Endothelial cell of umbilical vein (primary cell): ENCODE data around the gene TRAF7. TPM values are rescaled to one million over a fixed set of nuclear protein-coding genes. Genes with fewer than 3 reads are reported as not detected.
A peak's percentile ranks its signal among the peaks of the same experiment; 100 is the strongest.

Experiments used
- BruUV-seq: library from RNA; stranded (reverse); fragments of 400-500 nt; replicated peaks from 2 replicates; lab custom pipeline; 2021; lab: Mats Ljungman, UMichigan
- CTCF ChIA-PET: fragments of 300-600, 350-600 bp; sonication (Branson Sonifier 250); formaldehyde crosslinking; loops from one replicate; lab custom pipeline; 2021; ENCODE audit warnings: antibody characterized with exemption, inconsistent platforms; lab: Charles Lee
- POLR2A ChIA-PET: fragments of 300-600, 350-600 bp; sonication (Branson Sonifier 250); formaldehyde crosslinking; loops from one replicate; lab custom pipeline; 2021; ENCODE audit warnings: antibody characterized with exemption, inconsistent platforms; lab: Charles Lee
- DNase-seq: peaks from one replicate; pipeline ENCODE4 v3.0.0-alpha.2; 2011; ENCODE audit warnings: low read depth, low spot score
- FAIRE-seq: peaks from 2 replicates; lab custom pipeline; 2011; peaks lifted over from hg19 to GRCh38; lab: Jason Lieb, UNC
- H2AFZ ChIP-seq: 2 replicates; pipeline ENCODE4 v1.6.0; 2012; ENCODE audit warnings: low read depth, low read length, control low read depth, inconsistent platforms
- H3K27ac ChIP-seq: 2 replicates; pipeline ENCODE4 v1.5.1; 2011; ENCODE audit warnings: low read depth, mild to moderate bottlenecking, control low read depth, low read length, moderate library complexity; ENCODE audit not compliant: insufficient read depth
- H3K27me3 ChIP-seq, 2 experiments: 2 replicates each; pipeline versions ENCODE4 v1.6.0 to v1.6.1; 2011; ENCODE audit warnings: low read length in 2 of 2, mixed read lengths in 1 of 2; ENCODE audit not compliant: control insufficient read depth in 2 of 2, insufficient read depth in 2 of 2
- H3K36me3 ChIP-seq, 2 experiments: 2 replicates in 1 of 2; 3 replicates in 1 of 2; pipeline ENCODE4 v1.5.1; 2011; ENCODE audit warnings: low read length in 2 of 2, mild to moderate bottlenecking in 1 of 2, moderate library complexity in 1 of 2; ENCODE audit not compliant: control insufficient read depth in 2 of 2, insufficient read depth in 2 of 2; ENCODE audit errors: extremely low read depth in 1 of 2
- H3K4me1 ChIP-seq: 3 replicates; pipeline ENCODE4 v1.5.1; 2011; ENCODE audit warnings: mild to moderate bottlenecking, low read length; ENCODE audit not compliant: control insufficient read depth, insufficient read depth; ENCODE audit errors: extremely low read depth
- H3K4me2 ChIP-seq: 2 replicates; pipeline ENCODE4 v1.6.1; 2011; ENCODE audit warnings: low read length, control low read depth, mixed read lengths; ENCODE audit not compliant: insufficient read depth
- H3K4me3 ChIP-seq, 3 experiments: fragments of 200-600 bp in 1 of 3; sonication (generic), shearing (Covaris generic) in 1 of 3; replicated peaks in 1 of 3; 2 replicates each; pipeline ENCODE4 v1.5.1; 2011 to 2016; ENCODE audit warnings: control low read depth in 3 of 3, low read length in 3 of 3, mild to moderate bottlenecking in 2 of 3, inconsistent platforms in 1 of 3, low read depth in 1 of 3, moderate library complexity in 1 of 3; ENCODE audit not compliant: insufficient read depth in 1 of 3
- H3K79me2 ChIP-seq: 2 replicates; pipeline ENCODE4 v1.6.0; 2012; ENCODE audit warnings: low read length, inconsistent platforms; ENCODE audit not compliant: control insufficient read depth, insufficient read depth
- H3K9ac ChIP-seq: replicated peaks from 2 replicates; pipeline ENCODE3; 2011; ENCODE audit warnings: low read length, control low read depth; ENCODE audit not compliant: insufficient read depth; ENCODE audit errors: extremely low read depth
- H3K9me1 ChIP-seq: replicated peaks from 3 replicates; pipeline ENCODE4 v1.6.0; 2011; ENCODE audit warnings: mild to moderate bottlenecking, low read length; ENCODE audit not compliant: control insufficient read depth, insufficient read depth; ENCODE audit errors: extremely low read depth
- H3K9me3 ChIP-seq: replicated peaks from 2 replicates; pipeline ENCODE4 v1.5.1; 2012; ENCODE audit warnings: low read length, inconsistent platforms; ENCODE audit not compliant: control insufficient read depth, insufficient read depth
- H4K20me1 ChIP-seq: replicated peaks from 2 replicates; pipeline ENCODE3; 2011; ENCODE audit warnings: mild to moderate bottlenecking, low read length; ENCODE audit not compliant: control insufficient read depth, insufficient read depth; ENCODE audit errors: extremely low read depth
- EZH2 ChIP-seq: IDR thresholded peaks from 2 replicates; pipeline ENCODE4 v1.6.1; 2012; ENCODE audit warnings: borderline replicate concordance, low read depth, mild to moderate bottlenecking, moderate library complexity, low read length, inconsistent platforms; ENCODE audit not compliant: severe bottlenecking
- FOS ChIP-seq: IDR thresholded peaks from 2 replicates; pipeline ENCODE4 v1.6.1; 2011; ENCODE audit warnings: mild to moderate bottlenecking, low read length, moderate library complexity, borderline replicate concordance; ENCODE audit not compliant: insufficient read depth
- GATA2 ChIP-seq: IDR thresholded peaks from 2 replicates; pipeline ENCODE4 v1.7.0; 2011; ENCODE audit warnings: low read depth, mild to moderate bottlenecking, moderate library complexity, mixed read lengths, low read length; ENCODE audit not compliant: insufficient read length, insufficient read depth
- JUN ChIP-seq: IDR thresholded peaks from 2 replicates; pipeline ENCODE4 v1.6.1; 2011; ENCODE audit warnings: borderline replicate concordance, low read depth; ENCODE audit not compliant: insufficient read length, insufficient read depth
- MAX ChIP-seq: IDR thresholded peaks from 2 replicates; pipeline ENCODE4 v1.6.1; 2011; ENCODE audit not compliant: insufficient read depth, insufficient read length
- MYC ChIP-seq: IDR thresholded peaks from one replicate; pipeline ENCODE4 v1.6.1; 2011; ENCODE audit warnings: mild to moderate bottlenecking, low read depth, low read length
- POLR2A ChIP-seq: IDR thresholded peaks from 2 replicates; pipeline ENCODE4 v1.6.1; 2012; ENCODE audit warnings: low read depth, mild to moderate bottlenecking, control low read depth, low read length
- POLR2AphosphoS5 ChIP-seq: IDR thresholded peaks from 2 replicates; pipeline ENCODE4 v1.6.1; 2012; ENCODE audit warnings: low read depth, mild to moderate bottlenecking, control low read depth, low read length, moderate library complexity; ENCODE audit not compliant: insufficient read depth
- dilution Hi-C: fragments of 300-500 bp; cut with MboI; formaldehyde crosslinking; loops from one replicate; pipeline ENCODE4 v1.15.0; 2019; ENCODE audit warnings: low sequenced_read_pairs; ENCODE audit not compliant: extremely low pct_ligation_motif_present
- intact Hi-C: fragments of 100-400 bp; cut with micrococcal nuclease; formaldehyde crosslinking; loops from one replicate; pipeline ENCODE4 v1.10.0; 2022
- microRNA counts: library from miRNA; unstranded; fragments of <30 nt; microRNA quantifications from one replicate; lab custom pipeline; 2016
- microRNA-seq: library from miRNA; unstranded; fragments of <30 nt; microRNA quantifications from one replicate; pipeline ENCODE4 v1.2.0, GENCODE V29; 2021; ENCODE audit warnings: borderline number of aligned reads, borderline replicate concordance
- polyA plus RNA-seq, 4 experiments: library from polyadenylated mRNA; depleted of rRNA in 3 of 4; stranded (reverse) in 3 of 4; unstranded in 1 of 4; fragments of >200 nt; gene quantifications; 2 replicates each; pipeline versions ENCODE4 v1.2.1 to v1.2.3, GENCODE V29; 2011 to 2012; ENCODE audit warnings: missing spikeins in 1 of 4
- small RNA-seq: library from RNA; depleted of rRNA; stranded (forward); fragments of <200 nt; gene quantifications from one replicate; pipeline ENCODE3, GENCODE V24; 2012; ENCODE audit warnings: low replicate concordance, low read depth; ENCODE audit not compliant: insufficient read depth, insufficient read length
- total RNA-seq: library from RNA; stranded (reverse); gene quantifications from 2 replicates; pipeline ENCODE4 v1.2.3, GENCODE V29; 2021
- TF ChIP-seq, protein P1 (sequence below), 2 donors: IDR thresholded peaks; 1 replicate in 1 of 2; 2 replicates in 1 of 2; pipeline ENCODE4 v1.5.1; 2011; ENCODE audit warnings: low read length in 2 of 2, mild to moderate bottlenecking in 2 of 2, moderate library complexity in 2 of 2, control low read depth in 1 of 2, inconsistent platforms in 1 of 2, low read depth in 1 of 2; ENCODE audit not compliant: insufficient read depth in 1 of 2; ENCODE audit errors: extremely low read depth in 1 of 2

Gene TRAF7
- total and polyA plus RNA-seq, 2 donors (not counting 3 experiments of a cell fraction or from before 2014, with no cell fraction given), result 141 to 175 TPM

GRCh38 chr16:2226918-2227317 lies 71.3 kb downstream of the TRAF7 start:
- no peak overlapping the region for H3K4me3 ChIP-seq
- CTCF ChIA-PET, result interaction anchor here (2.5 kb wide), 1 partner anchor 24 kb away, joined by 7 read pairs; the partner anchor contains the start of gene ECI1
- peaks cover 36% of the 10 kb centered on the region for H3K79me2 ChIP-seq
- H3K9me3 ChIP-seq, result no peaks in the 10 kb centered on the region
- no peaks in the 10 kb centered on the region for H4K20me1 ChIP-seq
- POLR2A ChIA-PET, result no interaction called here
- no TSS peak for BruUV-seq
- no peak overlapping the region for H2AFZ ChIP-seq
- peaks cover 7% of the 10 kb centered on the region for H3K4me1 ChIP-seq
- no peak for TF ChIP-seq MAX
- TF ChIP-seq EZH2, result no peak
- TF ChIP-seq, protein P1, sequence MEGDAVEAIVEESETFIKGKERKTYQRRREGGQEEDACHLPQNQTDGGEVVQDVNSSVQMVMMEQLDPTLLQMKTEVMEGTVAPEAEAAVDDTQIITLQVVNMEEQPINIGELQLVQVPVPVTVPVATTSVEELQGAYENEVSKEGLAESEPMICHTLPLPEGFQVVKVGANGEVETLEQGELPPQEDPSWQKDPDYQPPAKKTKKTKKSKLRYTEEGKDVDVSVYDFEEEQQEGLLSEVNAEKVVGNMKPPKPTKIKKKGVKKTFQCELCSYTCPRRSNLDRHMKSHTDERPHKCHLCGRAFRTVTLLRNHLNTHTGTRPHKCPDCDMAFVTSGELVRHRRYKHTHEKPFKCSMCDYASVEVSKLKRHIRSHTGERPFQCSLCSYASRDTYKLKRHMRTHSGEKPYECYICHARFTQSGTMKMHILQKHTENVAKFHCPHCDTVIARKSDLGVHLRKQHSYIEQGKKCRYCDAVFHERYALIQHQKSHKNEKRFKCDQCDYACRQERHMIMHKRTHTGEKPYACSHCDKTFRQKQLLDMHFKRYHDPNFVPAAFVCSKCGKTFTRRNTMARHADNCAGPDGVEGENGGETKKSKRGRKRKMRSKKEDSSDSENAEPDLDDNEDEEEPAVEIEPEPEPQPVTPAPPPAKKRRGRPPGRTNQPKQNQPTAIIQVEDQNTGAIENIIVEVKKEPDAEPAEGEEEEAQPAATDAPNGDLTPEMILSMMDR (IDR thresholded peaks at IDR 0.05; ENCODE audit: extremely low read depth in 1 of 2, insufficient read depth in 1 of 2, low read depth in 1 of 2, low read length in 2 of 2), result no peak
- no peak for TF ChIP-seq JUN
- no peak for TF ChIP-seq FOS
- TF ChIP-seq POLR2A, result no peak
- TF ChIP-seq POLR2AphosphoS5, result no peak
- no peak for TF ChIP-seq GATA2
- no peak for TF ChIP-seq MYC
- H3K36me3 ChIP-seq, result peaks cover 4 to 20% of the 10 kb centered on the region in 2 experiments
- intact Hi-C loops, result no loop called here
- H3K27ac ChIP-seq, result no peak overlapping the region
- DNase-seq, result no peak
- H3K9ac ChIP-seq, result no peak overlapping the region
- H3K4me2 ChIP-seq, result no peak overlapping the region
- dilution Hi-C loops, result no loop called here
- no peaks in the 10 kb centered on the region for H3K27me3 ChIP-seq
- FAIRE-seq, result no peak
- no peaks in the 10 kb centered on the region for H3K9me1 ChIP-seq

MicroRNA genes within 50 kb of the gene (microRNA counts, 767-probe panel; counts per million panel counts)
- microRNA hsa-miR-3180 (lab: Ali Mortazavi, UCI) (723 counts per million, percentile 96 among the panel's probes with 10 or more counts), microRNA hsa-miR-4516 (lab: Ali Mortazavi, UCI) (723 counts per million, percentile 96 among the panel's probes with 10 or more counts)

Small RNA genes within 50 kb of the gene (microRNA-seq; reads per million reads assigned to microRNA genes)
- not detected for gene MIR3180-5
- not detected for gene MIR4516
- gene MIR6511B1, result not detected

Small RNA genes within 50 kb of the gene (small RNA-seq; reads per million reads assigned to genes)
- not detected for gene MIR3180-5
- not detected for gene MIR4516
- not detected for gene RF00019
- gene SNORD60, result not detected

Other genes starting within 250 kb of the TRAF7 start
- not detected in 2 replicates for gene HS3ST6, start 237.4 kb upstream of the TRAF7 start, total RNA-seq
- not detected in 2 replicates for gene HS3ST6, start 237.4 kb upstream of the TRAF7 start, polyA plus RNA-seq
- gene MSRB1, start 212.6 kb upstream of the TRAF7 start, total RNA-seq, result 20.7 and 25.0 TPM in 2 replicates
- gene MSRB1, start 212.6 kb upstream of the TRAF7 start, polyA plus RNA-seq, result 42.1 and 54.6 TPM in 2 replicates
- not detected in 2 replicates for gene RPL3L, start 201.1 kb upstream of the TRAF7 start, total RNA-seq
- not detected in 2 replicates for gene RPL3L, start 201.1 kb upstream of the TRAF7 start, polyA plus RNA-seq
- 124 and 144 TPM in 2 replicates for gene NDUFB10, start 196.2 kb upstream of the TRAF7 start, total RNA-seq
- 167 and 192 TPM in 2 replicates for gene NDUFB10, start 196.2 kb upstream of the TRAF7 start, polyA plus RNA-seq
- gene RPS2, start 191.0 kb upstream of the TRAF7 start, total RNA-seq, result 2,793 and 3,036 TPM in 2 replicates
- 9,021 and 12,733 TPM in 2 replicates for gene RPS2, start 191.0 kb upstream of the TRAF7 start, polyA plus RNA-seq
- gene RNF151, start 188.9 kb upstream of the TRAF7 start, total RNA-seq, result not detected in 2 replicates
- gene RNF151, start 188.9 kb upstream of the TRAF7 start, polyA plus RNA-seq, result not detected in 2 replicates
- gene TBL3, start 183.7 kb upstream of the TRAF7 start, total RNA-seq, result 42.2 and 42.3 TPM in 2 replicates
- gene TBL3, start 183.7 kb upstream of the TRAF7 start, polyA plus RNA-seq, result 77.1 and 80.6 TPM in 2 replicates
- gene NOXO1, start 174.3 kb upstream of the TRAF7 start, total RNA-seq, result 0.60 TPM in 1 of 2 replicates, not detected in the other
- 0.37 and 0.40 TPM in 2 replicates for gene NOXO1, start 174.3 kb upstream of the TRAF7 start, polyA plus RNA-seq
- gene GFER, start 171.6 kb upstream of the TRAF7 start, total RNA-seq, result 29.9 and 30.5 TPM in 2 replicates
- 13.7 and 26.0 TPM in 2 replicates for gene GFER, start 171.6 kb upstream of the TRAF7 start, polyA plus RNA-seq
- gene SYNGR3, start 165.8 kb upstream of the TRAF7 start, total RNA-seq, result 0.81 and 0.95 TPM in 2 replicates
- gene SYNGR3, start 165.8 kb upstream of the TRAF7 start, polyA plus RNA-seq, result 1.4 and 2.6 TPM in 2 replicates
- 60.5 and 67.0 TPM in 2 replicates for gene ZNF598, start 146.0 kb upstream of the TRAF7 start, total RNA-seq
- gene ZNF598, start 146.0 kb upstream of the TRAF7 start, polyA plus RNA-seq, result 43.3 TPM in 2 replicates
- 3.3 and 3.9 TPM in 2 replicates for gene NPW, start 136.0 kb upstream of the TRAF7 start, total RNA-seq
- gene NPW, start 136.0 kb upstream of the TRAF7 start, polyA plus RNA-seq, result 0.84 and 1.8 TPM in 2 replicates
- 71.2 and 77.7 TPM in 2 replicates for gene NHERF2, start 128.9 kb upstream of the TRAF7 start, total RNA-seq
- 65.2 and 84.5 TPM in 2 replicates for gene NHERF2, start 128.9 kb upstream of the TRAF7 start, polyA plus RNA-seq
- gene NTHL1, start 107.9 kb upstream of the TRAF7 start, total RNA-seq, result 35.3 and 39.8 TPM in 2 replicates
- gene NTHL1, start 107.9 kb upstream of the TRAF7 start, polyA plus RNA-seq, result 65.8 and 77.9 TPM in 2 replicates
- 144 TPM in 2 replicates for gene TSC2, start 107.8 kb upstream of the TRAF7 start, total RNA-seq
- gene TSC2, start 107.8 kb upstream of the TRAF7 start, polyA plus RNA-seq, result 87.9 and 116 TPM in 2 replicates
- 92.1 and 102 TPM in 2 replicates for gene PKD1, start 19.9 kb upstream of the TRAF7 start, total RNA-seq
- 52.5 and 62.3 TPM in 2 replicates for gene PKD1, start 19.9 kb upstream of the TRAF7 start, polyA plus RNA-seq
- 0.91 and 1.6 TPM in 2 replicates for gene RAB26, start 7.2 kb upstream of the TRAF7 start, total RNA-seq
- gene RAB26, start 7.2 kb upstream of the TRAF7 start, polyA plus RNA-seq, result 2.0 and 3.1 TPM in 2 replicates
- gene CASKIN1, start 40.8 kb downstream of the TRAF7 start, total RNA-seq, result 0.35 and 0.58 TPM in 2 replicates
- gene CASKIN1, start 40.8 kb downstream of the TRAF7 start, polyA plus RNA-seq, result 0.10 and 0.11 TPM in 2 replicates
- 36.9 and 37.0 TPM in 2 replicates for gene MLST8, start 49.7 kb downstream of the TRAF7 start, total RNA-seq
- gene MLST8, start 49.7 kb downstream of the TRAF7 start, polyA plus RNA-seq, result 129 and 181 TPM in 2 replicates
- 8.4 and 10.2 TPM in 2 replicates for gene BRICD5, start 55.1 kb downstream of the TRAF7 start, total RNA-seq
- 5.6 and 9.3 TPM in 2 replicates for gene BRICD5, start 55.1 kb downstream of the TRAF7 start, polyA plus RNA-seq
- 29.6 and 32.0 TPM in 2 replicates for gene PGP, start 59.1 kb downstream of the TRAF7 start, total RNA-seq
- 28.5 and 40.0 TPM in 2 replicates for gene PGP, start 59.1 kb downstream of the TRAF7 start, polyA plus RNA-seq
- 31.9 and 32.7 TPM in 2 replicates for gene E4F1, start 67.8 kb downstream of the TRAF7 start, total RNA-seq
- gene E4F1, start 67.8 kb downstream of the TRAF7 start, polyA plus RNA-seq, result 28.6 and 40.8 TPM in 2 replicates
- gene DNASE1L2, start 80.7 kb downstream of the TRAF7 start, total RNA-seq, result 1.0 and 1.2 TPM in 2 replicates
- 0.57 and 1.3 TPM in 2 replicates for gene DNASE1L2, start 80.7 kb downstream of the TRAF7 start, polyA plus RNA-seq
- 43.6 and 45.8 TPM in 2 replicates for gene ECI1, start 95.8 kb downstream of the TRAF7 start, total RNA-seq
- gene ECI1, start 95.8 kb downstream of the TRAF7 start, polyA plus RNA-seq, result 48.3 and 57.3 TPM in 2 replicates
- 204 and 209 TPM in 2 replicates for gene RNPS1, start 112.3 kb downstream of the TRAF7 start, total RNA-seq
- 206 and 255 TPM in 2 replicates for gene RNPS1, start 112.3 kb downstream of the TRAF7 start, polyA plus RNA-seq
- gene ABCA3, start 184.9 kb downstream of the TRAF7 start, total RNA-seq, result 25.5 and 36.0 TPM in 2 replicates
- gene ABCA3, start 184.9 kb downstream of the TRAF7 start, polyA plus RNA-seq, result 13.5 and 16.7 TPM in 2 replicates